Skeletal muscle satellite cell (primary cell): Measurements from ENCODE around the gene ACP7.

Source experiments
- H3K27me3 ChIP-seq: 2 replicates; pipeline ENCODE4 v1.7.0; 2013; ENCODE audit warnings: low read length; ENCODE audit not compliant: control insufficient read depth, insufficient read depth
- H3K36me3 ChIP-seq: 2 replicates; pipeline ENCODE4 v1.7.0; 2013; ENCODE audit warnings: mild to moderate bottlenecking, control low read depth, low read length; ENCODE audit not compliant: insufficient read depth
- H3K4me1 ChIP-seq: 2 replicates; pipeline ENCODE4 v1.7.0; 2013; ENCODE audit warnings: low read length; ENCODE audit not compliant: control insufficient read depth, insufficient read depth
- H3K4me2 ChIP-seq: 2 replicates; pipeline ENCODE4 v1.7.0; 2013; ENCODE audit warnings: mild to moderate bottlenecking, low read length
- H3K4me3 ChIP-seq: 2 replicates; pipeline ENCODE4 v1.7.0; 2013; ENCODE audit warnings: low read length
- H3K9ac ChIP-seq: 2 replicates; pipeline ENCODE4 v1.7.0; 2013; ENCODE audit warnings: mild to moderate bottlenecking, low read depth, low read length, moderate library complexity
- H3K9me3 ChIP-seq: replicated peaks from 2 replicates; pipeline ENCODE4 v1.7.0; 2013; ENCODE audit warnings: mild to moderate bottlenecking, control low read depth, low read length

Gene ACP7

DNA sequence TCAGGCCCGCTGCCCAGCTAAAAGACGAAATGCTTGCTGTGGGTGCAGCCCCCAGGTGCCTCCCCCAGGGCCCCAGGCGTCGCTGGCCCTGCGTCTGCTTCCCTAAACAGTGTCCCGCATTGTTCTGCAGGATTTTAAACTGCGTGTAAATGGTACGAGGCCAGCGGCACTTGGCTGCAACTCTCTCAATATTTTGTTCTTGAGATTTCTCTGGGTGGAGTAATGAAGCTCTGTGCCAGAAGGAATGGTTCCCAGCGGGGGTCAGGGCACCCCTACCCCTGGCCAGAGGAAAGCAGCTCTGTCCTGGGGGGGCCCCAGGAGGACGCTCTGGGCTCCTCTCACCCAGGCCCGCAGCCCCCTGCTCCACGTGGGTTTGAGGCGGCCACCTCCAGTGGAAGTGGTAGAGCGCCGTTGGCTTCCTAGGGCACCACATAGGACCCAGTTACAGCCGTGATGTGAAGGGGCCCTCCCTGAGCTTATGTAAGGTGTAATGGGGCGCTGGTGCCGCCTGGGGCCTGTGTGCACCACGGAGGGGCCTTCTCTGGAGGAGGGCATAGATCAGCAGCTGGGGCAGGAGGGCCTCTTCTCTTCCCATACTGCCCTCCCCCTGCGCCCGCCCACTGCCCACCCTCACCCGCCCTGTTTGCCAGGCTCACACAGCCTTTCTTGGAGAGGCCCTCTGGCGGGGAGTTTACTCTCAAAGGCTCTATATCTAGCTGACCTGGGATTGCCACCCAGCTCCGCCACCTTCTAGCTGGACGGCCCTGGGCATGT lies 61.2 kb downstream of the ACP7 start:
- H3K4me1 ChIP-seq = peaks cover 5% of the 10 kb centered on the region
- no peak overlapping the region for H3K4me2 ChIP-seq
- peaks cover 2% of the 10 kb centered on the region for H3K36me3 ChIP-seq
- H3K9ac ChIP-seq = no peak overlapping the region
- no peaks in the 10 kb centered on the region for H3K9me3 ChIP-seq
- no peaks in the 10 kb centered on the region for H3K27me3 ChIP-seq
- H3K4me3 ChIP-seq = no peak overlapping the region

DNA sequence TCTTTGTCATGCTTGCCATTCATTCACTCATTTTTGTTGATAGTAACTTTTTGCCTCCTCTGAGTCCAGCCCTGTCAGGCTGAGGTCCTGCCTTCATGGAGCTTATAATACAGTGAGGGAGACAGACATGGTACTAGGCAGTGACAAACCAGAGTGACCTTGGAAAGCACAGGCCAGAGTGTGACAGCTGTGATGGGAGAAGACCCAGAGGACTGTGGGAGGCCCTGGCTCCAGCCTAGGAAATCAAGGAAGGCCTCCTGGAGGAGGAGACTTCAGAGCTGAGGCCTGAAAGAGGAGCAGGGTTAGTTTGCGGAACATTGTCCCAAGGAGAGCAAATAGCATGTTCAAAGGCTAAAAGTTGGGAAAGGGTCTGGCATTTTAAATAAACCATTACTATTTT lies 61.9 kb downstream of the ACP7 start:
- Histone ChIP-seq H3K4me2 (no peak overlapping the region), H3K4me3 (no peak overlapping the region), H3K9me3 (no peaks in the 10 kb centered on the region), H3K36me3 (peaks cover 2% of the 10 kb centered on the region), H3K4me1 (peaks cover 5% of the 10 kb centered on the region), H3K9ac (no peak overlapping the region), H3K27me3 (no peaks in the 10 kb centered on the region)

DNA sequence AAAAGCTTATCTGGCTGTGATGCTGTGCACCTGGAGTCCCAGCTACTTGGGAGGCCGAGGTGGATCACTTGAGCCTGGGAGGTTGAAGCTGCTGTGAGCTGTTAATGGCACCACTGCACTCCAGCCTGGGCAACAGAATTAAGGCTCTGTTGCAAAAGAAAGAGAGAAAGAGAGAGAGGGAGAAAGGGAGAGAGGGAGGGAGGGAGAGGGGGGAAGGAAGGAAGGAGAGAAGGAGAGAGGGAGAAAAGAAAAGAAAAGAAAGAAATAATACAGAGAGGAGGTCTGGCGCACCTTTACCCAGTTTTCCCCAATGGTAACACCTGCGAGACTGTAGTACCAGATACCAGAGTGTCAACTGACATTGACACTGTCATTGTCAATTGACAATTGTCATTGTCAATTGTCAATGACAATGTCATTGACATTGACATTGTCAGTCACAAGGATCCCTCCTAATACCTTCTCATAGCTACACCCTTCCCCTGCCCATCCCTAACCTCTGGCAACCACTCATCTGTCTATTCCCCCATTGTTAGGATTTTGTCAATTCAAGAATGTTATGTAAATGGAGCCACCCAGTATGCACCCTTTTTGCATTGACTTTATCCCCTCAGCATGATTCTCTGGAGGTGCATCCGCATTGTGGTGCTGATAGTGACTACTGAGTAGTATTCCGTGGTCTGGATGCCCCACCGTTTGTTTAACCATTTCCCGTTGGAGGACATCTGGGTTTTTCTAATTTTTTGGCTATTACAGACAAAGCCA lies 62.7 kb downstream of the ACP7 start:
- Histone ChIP-seq H3K9me3 (no peaks in the 10 kb centered on the region), H3K27me3 (no peaks in the 10 kb centered on the region), H3K36me3 (peaks cover 2% of the 10 kb centered on the region), H3K4me2 (no peak overlapping the region), H3K9ac (no peak overlapping the region), H3K4me3 (no peak overlapping the region), H3K4me1 (peaks cover 5% of the 10 kb centered on the region)

DNA sequence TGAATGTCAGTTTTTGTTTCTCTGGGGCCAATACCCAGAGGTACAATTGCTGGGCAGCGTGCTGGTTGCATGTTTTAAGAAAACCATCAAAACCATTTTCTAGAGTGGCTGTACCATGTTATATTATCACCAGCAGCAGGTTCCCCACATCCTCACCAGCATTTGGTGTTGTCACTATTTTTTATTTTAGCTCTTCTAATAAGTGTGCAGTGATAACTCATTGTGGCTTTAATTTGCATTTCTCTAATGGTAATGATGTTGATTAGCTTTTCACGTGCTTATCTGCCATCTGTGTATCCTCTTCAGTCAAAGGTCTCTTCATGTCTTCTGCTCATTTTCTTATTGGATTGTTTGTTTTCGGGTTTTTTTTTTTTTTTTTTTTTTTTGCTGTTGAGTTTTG lies 63.3 kb downstream of the ACP7 start:
- no peak overlapping the region for H3K4me3 ChIP-seq

GRCh38 chr19:39148939-39149529 lies 64.9 kb downstream of the ACP7 start:
- Histone ChIP-seq H3K4me1 (peaks cover 5% of the 10 kb centered on the region), H3K9me3 (no peaks in the 10 kb centered on the region), H3K9ac (no peak overlapping the region), H3K4me3 (no peak overlapping the region), H3K27me3 (no peaks in the 10 kb centered on the region), H3K36me3 (peaks cover 2% of the 10 kb centered on the region), H3K4me2 (no peak overlapping the region)

More for the DNA sequence above, 63.3 kb downstream of the ACP7 start:
- Histone ChIP-seq H3K27me3 (no peaks in the 10 kb centered on the region), H3K36me3 (peaks cover 2% of the 10 kb centered on the region), H3K9ac (no peak overlapping the region), H3K9me3 (no peaks in the 10 kb centered on the region), H3K4me2 (no peak overlapping the region), H3K4me1 (peaks cover 5% of the 10 kb centered on the region)

- Histone ChIP-seq H3K9me3 (no peaks in the 10 kb centered on the region), H3K4me2 (no peak overlapping the region), H3K4me1 (no peaks in the 10 kb centered on the region), H3K27me3 (no peaks in the 10 kb centered on the region), H3K4me3 (no peak overlapping the region), H3K9ac (no peak overlapping the region), H3K36me3 (peaks cover 2% of the 10 kb centered on the region)
These were observed 66.1 kb downstream of the ACP7 start for GRCh38 chr19:39150235-39150634.

GRCh38 chr19:39150807-39151600 lies 66.8 kb downstream of the ACP7 start:
- Histone ChIP-seq H3K9ac (no peak overlapping the region), H3K4me3 (no peak overlapping the region), H3K27me3 (no peaks in the 10 kb centered on the region), H3K9me3 (no peaks in the 10 kb centered on the region), H3K4me1 (peaks cover under 1% of the 10 kb centered on the region), H3K36me3 (peaks cover 2% of the 10 kb centered on the region), H3K4me2 (no peak overlapping the region)

DNA sequence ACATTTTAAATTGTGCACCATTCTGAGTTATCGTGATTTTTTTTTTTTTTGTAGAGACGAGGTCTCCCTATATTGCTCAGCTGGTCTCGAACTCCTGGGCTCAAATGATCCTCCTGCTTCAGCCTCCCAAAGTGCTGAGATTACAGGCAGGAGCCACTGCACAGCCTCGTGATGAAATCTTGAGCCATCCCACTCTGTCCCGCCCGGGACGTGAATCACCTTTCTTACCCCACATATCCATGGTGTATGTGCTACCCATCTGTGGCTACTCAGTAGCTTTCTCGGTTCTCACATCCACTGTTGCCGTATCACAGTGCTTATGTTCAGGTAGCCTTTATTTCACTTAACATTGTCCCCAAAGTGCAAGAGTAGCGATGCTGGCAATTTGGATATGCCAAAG lies 67.9 kb downstream of the ACP7 start:
- peaks cover 12% of the 10 kb centered on the region for H3K4me1 ChIP-seq
- H3K36me3 ChIP-seq = peaks cover 2% of the 10 kb centered on the region
- no peaks in the 10 kb centered on the region for H3K27me3 ChIP-seq
- no peak overlapping the region for H3K9ac ChIP-seq
- no peak overlapping the region for H3K4me3 ChIP-seq
- no peak overlapping the region for H3K4me2 ChIP-seq
- H3K9me3 ChIP-seq = no peaks in the 10 kb centered on the region

DNA sequence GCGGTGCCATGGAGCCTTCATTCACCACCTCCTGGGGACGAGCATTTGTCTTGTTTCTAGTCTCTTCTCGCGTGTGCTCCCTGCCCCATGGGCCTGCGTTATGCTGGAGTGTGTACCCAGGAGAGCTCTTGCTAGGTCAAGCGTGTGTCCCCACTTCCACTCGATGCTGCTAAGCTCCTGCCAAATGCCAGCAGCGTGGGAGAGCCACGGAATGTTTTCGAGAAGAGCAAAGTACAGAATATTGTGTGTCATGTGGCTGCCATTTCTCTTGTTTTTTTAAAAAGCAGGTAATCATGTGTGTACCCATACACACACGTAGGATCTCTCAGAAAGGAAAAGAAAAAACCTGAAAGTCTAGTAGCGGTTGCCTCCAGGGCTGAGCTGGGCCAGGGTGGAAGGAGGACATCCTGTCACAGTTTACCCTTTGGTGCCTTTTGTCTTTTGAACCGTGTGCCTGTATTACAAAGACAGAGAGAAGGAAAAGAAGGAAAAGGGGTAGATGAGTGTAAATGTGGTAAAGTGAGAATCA lies 70.0 kb downstream of the ACP7 start:
- Histone ChIP-seq H3K4me2 (no peak overlapping the region), H3K9me3 (no peaks in the 10 kb centered on the region), H3K4me3 (no peak overlapping the region), H3K9ac (no peak overlapping the region), H3K4me1 (peaks cover 12% of the 10 kb centered on the region), H3K36me3 (no peaks in the 10 kb centered on the region), H3K27me3 (no peaks in the 10 kb centered on the region)

DNA sequence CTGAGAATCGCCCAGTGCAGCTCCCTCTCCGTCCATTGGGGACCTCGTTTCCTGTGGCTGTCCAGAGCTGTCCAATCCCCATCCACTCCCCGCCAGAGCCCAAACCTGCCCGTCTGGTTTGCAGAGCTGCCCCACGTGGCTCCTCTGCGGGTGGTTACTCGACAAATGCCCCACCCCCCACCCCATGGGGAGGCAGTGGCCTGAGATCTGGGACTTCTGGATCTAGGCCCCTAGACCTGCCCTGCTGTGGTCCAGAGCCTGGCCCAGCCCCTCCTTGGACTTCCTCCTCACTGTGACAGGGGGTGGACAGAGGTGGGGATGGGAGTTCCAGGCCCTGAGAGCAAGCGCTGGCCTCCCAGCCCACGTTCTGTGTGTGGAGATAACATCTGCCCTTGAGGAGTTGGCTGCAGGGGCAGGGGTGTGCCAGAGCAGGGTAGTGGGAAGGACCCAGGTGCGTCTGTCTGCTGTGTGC lies 70.5 kb downstream of the ACP7 start:
- Histone ChIP-seq H3K4me2 (no peak overlapping the region), H3K9me3 (no peaks in the 10 kb centered on the region), H3K36me3 (no peaks in the 10 kb centered on the region), H3K4me3 (no peak overlapping the region), H3K9ac (no peak overlapping the region), H3K27me3 (no peaks in the 10 kb centered on the region), H3K4me1 (peaks cover 12% of the 10 kb centered on the region)
